Measurements from ENCODE around the gene PLA2G12A. TPM values are rescaled to one million over a fixed set of nuclear protein-coding genes. Genes with fewer than 3 reads are reported as not detected.

Gene PLA2G12A
- total RNA-seq, 4 donors from 2014 or later, result 15.6 to 33.2 (median 20.5) TPM

DNA sequence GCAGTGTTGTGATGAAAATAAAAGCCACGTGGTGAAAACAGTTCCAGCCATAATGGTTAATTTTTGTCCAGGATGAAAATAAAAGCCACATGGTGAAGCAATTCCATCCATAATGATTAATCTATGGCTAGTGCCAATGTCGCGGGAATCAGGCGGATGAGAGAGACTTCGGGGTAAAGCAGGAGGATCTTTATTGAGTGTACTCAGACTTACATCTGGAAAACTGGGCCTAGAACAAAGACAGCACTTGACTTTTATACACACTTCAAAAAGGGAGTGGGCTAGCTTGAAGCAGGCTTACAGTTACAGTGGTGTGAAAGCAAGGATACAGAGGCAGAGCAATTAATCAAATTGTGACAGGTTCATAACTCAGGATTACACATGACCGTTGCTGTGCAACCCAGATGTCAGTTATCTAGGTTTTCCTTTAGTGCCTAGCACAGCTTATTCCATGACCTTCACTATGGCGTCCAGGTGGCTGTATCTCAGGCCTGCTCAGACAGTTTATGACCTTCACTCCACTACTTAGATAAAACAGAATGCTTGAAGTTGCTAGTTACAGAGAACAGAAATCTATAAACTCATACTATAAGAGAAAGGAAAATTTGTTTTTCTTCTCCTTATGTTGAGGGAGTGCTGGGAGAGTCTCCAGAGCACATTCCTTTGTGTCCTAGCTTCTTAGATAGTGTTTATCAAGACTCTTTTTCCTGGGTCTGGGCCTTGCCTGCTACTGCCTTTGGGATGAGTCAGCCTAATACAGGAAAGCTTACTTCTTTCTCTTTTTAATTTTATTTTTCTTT lies 5.9 kb upstream of the PLA2G12A start:
- Histone ChIP-seq H3K4me1 (no peaks in the 10 kb centered on the region), H3K4me3 (no peak overlapping the region), H3K27me3 (peaks cover 3% of the 10 kb centered on the region), H3K27ac (no peak overlapping the region), H3K9me3 (no peaks in the 10 kb centered on the region), H3K36me3 (no peaks in the 10 kb centered on the region)
- no peak for DNase-seq (ENCODE audit: low spot score in 2 of 2)
- WGBS, result 63% methylated on average over 7 of the region's 7 CpGs
- TF ChIP-seq POLR2A (IDR thresholded peaks at IDR 0.05) (no peak), EP300 (IDR thresholded peaks at IDR 0.05) (no peak), POLR2AphosphoS5 (IDR thresholded peaks at IDR 0.05) (no peak)
- TF ChIP-seq, protein P1, sequence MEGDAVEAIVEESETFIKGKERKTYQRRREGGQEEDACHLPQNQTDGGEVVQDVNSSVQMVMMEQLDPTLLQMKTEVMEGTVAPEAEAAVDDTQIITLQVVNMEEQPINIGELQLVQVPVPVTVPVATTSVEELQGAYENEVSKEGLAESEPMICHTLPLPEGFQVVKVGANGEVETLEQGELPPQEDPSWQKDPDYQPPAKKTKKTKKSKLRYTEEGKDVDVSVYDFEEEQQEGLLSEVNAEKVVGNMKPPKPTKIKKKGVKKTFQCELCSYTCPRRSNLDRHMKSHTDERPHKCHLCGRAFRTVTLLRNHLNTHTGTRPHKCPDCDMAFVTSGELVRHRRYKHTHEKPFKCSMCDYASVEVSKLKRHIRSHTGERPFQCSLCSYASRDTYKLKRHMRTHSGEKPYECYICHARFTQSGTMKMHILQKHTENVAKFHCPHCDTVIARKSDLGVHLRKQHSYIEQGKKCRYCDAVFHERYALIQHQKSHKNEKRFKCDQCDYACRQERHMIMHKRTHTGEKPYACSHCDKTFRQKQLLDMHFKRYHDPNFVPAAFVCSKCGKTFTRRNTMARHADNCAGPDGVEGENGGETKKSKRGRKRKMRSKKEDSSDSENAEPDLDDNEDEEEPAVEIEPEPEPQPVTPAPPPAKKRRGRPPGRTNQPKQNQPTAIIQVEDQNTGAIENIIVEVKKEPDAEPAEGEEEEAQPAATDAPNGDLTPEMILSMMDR (IDR thresholded peaks at IDR 0.05), result no peak

DNA sequence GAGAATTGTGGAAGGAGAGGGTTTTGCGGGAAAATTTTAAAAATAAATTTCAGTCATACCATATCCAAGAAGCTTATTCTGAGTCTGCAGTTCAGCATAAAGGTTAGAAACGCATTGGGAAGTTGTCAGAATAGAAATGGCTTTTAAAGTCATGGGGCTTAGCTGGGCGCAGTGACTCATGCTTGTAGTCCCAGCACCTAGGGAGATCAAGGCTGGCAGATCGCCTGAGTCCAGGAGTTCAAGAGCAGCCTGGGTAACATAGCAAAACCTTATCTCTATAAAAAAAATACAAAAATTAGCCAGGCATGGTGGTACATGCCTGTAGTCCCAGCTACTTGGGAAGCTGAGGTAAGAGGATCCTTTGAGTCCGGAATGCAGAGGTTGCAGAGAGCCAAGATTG lies 3.9 kb upstream of the PLA2G12A start:
- H3K4me3 ChIP-seq, result no peak overlapping the region
- no peak for TF ChIP-seq POLR2A (IDR thresholded peaks at IDR 0.05)
- TF ChIP-seq, protein P1 (IDR thresholded peaks at IDR 0.05), result no peak
- TF ChIP-seq EP300 (IDR thresholded peaks at IDR 0.05), result no peak
- TF ChIP-seq POLR2AphosphoS5 (IDR thresholded peaks at IDR 0.05), result no peak
- no peak overlapping the region for H3K27ac ChIP-seq
- peaks cover 11% of the 10 kb centered on the region for H3K4me1 ChIP-seq
- no peak for DNase-seq (ENCODE audit: low spot score in 2 of 2)
- no peaks in the 10 kb centered on the region for H3K36me3 ChIP-seq
- H3K27me3 ChIP-seq, result peaks cover 3% of the 10 kb centered on the region
- H3K9me3 ChIP-seq, result no peaks in the 10 kb centered on the region
- 91% methylated on average over 5 of the region's 5 CpGs for WGBS

DNA sequence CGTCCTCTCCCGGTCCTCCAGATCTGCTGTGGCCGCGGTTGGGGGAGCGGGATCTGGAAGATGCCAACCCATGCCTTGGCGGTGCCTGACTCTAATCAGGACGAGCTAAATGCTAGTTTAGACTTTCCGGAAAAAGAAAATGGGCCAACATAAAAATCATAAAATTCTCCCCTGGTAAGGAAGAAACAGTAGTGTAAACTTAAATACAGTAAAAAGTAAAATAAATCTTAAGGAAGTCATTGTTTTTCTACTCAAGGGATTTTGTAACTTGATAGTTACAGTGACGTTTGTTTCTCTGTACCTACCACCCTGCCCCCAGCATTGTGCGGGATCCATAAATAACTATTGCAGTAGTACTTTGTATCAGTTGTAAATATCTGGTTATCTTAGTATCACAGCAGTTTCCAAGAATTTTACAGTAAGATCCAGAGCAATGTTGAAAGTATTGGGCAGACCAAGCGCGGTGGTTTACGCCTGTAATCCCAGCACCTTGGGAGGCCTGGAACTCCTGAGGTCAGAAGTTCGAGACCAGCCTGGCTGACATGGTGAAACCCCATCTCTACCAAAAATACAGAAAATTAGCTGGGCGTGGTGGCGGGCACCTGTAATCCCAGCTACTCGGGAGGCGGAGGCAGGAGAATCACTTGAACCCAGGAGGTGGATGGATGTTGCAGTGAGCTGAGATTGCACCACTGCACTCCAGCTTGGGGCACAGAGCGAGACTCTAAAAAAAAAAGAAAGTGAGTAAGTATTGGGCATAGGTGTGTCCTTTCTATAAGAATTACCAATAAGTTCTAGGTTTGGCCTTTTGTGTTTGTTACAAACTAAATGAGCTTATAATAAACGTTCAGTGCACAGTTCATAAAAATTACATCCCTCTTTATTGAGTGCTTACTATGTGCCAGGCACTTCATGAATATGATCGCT lies 1.0 kb upstream of the PLA2G12A start:
- Histone ChIP-seq H3K4me1 (peaks cover 24% of the 10 kb centered on the region), H3K4me3 (peak overlapping the region; percentile 90), H3K9me3 (no peaks in the 10 kb centered on the region), H3K27ac (peak overlapping the region; percentile 65), H3K36me3 (no peaks in the 10 kb centered on the region), H3K27me3 (no peaks in the 10 kb centered on the region)
- WGBS, result 54% methylated on average over 21 of the region's 21 CpGs
- DNase-seq (ENCODE audit: low spot score in 2 of 2), result no peak
- TF ChIP-seq EP300 (IDR thresholded peaks at IDR 0.05) (no peak), POLR2AphosphoS5 (IDR thresholded peaks at IDR 0.05) (no peak), POLR2A (IDR thresholded peaks at IDR 0.05) (no peak)
- TF ChIP-seq, protein P1 (IDR thresholded peaks at IDR 0.05), result no peak

DNA sequence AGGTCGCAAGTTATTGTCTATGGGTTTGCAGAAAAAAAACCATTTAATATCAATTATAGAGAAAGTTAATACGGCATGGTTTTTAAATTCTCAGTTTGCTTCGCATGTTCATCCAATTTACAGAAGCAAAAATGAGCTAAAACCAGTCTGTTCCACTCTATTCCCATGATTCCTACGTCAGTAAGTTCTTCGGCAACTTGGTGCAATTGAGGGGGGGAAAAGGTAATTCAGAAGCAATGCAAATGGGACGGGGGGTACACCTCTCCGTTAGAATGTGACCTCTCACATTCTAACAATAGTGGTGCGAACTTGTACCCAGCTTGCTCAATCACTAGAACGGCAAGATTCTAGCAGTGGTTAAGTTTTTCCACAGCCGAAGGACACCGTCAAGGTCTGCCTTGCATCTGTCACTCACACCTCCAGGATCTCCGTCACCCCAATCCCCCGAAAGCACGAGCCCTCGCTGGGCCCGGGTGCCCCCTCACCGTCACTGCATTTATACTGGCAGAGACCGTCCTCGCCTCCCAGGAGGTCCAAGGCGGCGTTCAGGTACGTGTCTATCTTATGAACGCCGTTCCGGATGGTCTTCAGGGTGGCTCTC lies 653 bp downstream of the PLA2G12A start:
- no peaks in the 10 kb centered on the region for H3K36me3 ChIP-seq
- H3K9me3 ChIP-seq, result no peaks in the 10 kb centered on the region
- H3K27me3 ChIP-seq, result no peaks in the 10 kb centered on the region
- 3% methylated on average over 22 of the region's 25 CpGs for WGBS
- peak overlapping the region; percentile 65 for H3K27ac ChIP-seq
- TF ChIP-seq POLR2A (IDR thresholded peaks at IDR 0.05) (no peak), POLR2AphosphoS5 (IDR thresholded peaks at IDR 0.05) (no peak), EP300 (IDR thresholded peaks at IDR 0.05) (no peak)
- TF ChIP-seq, protein P1 (IDR thresholded peaks at IDR 0.05), result no peak
- H3K4me1 ChIP-seq, result peaks cover 24% of the 10 kb centered on the region
- peak overlapping the region; percentile 90 for H3K4me3 ChIP-seq
- DNase-seq (ENCODE audit: low spot score in 2 of 2), result no peak
